Osteocyte (in vitro differentiated cells): ENCODE measurements around the gene SRSF2. TPM values are rescaled to one million over a fixed set of nuclear protein-coding genes. Genes with fewer than 3 reads are reported as not detected.

Source experiments
- DNase-seq: peaks from one replicate; pipeline ENCODE4 v3.0.0; 2021; ENCODE audit warnings: mixed read lengths; ENCODE audit not compliant: unreplicated experiment; ENCODE audit errors: extremely low spot score
- H3K27ac Mint-ChIP-seq: one replicate; pipeline ENCODE4 v1.8.0; 2021; ENCODE audit warnings: mild to moderate bottlenecking, mixed read lengths; ENCODE audit not compliant: unreplicated experiment
- H3K27me3 Mint-ChIP-seq: one replicate; pipeline ENCODE4 v1.8.0; 2021; ENCODE audit warnings: mixed read lengths; ENCODE audit not compliant: unreplicated experiment
- H3K36me3 Mint-ChIP-seq: one replicate; pipeline ENCODE4 v1.8.0; 2021; ENCODE audit warnings: mixed read lengths; ENCODE audit not compliant: unreplicated experiment
- H3K4me1 Mint-ChIP-seq: one replicate; pipeline ENCODE4 v1.8.0; 2021; ENCODE audit warnings: mixed read lengths; ENCODE audit not compliant: unreplicated experiment
- H3K4me3 Mint-ChIP-seq: one replicate; pipeline ENCODE4 v1.8.0; 2021; ENCODE audit warnings: mild to moderate bottlenecking, moderate library complexity, mixed read lengths; ENCODE audit not compliant: unreplicated experiment
- H3K9me3 Mint-ChIP-seq: one replicate; pipeline ENCODE4 v1.8.0; 2021; ENCODE audit warnings: mixed read lengths; ENCODE audit not compliant: unreplicated experiment
- CTCF ChIP-seq: fragments of 200-600 bp; sonication (generic); IDR thresholded peaks from 2 replicates; pipeline ENCODE4 v1.5.0; 2021; ENCODE audit warnings: antibody characterized with exemption, mild to moderate bottlenecking, moderate library complexity
- total RNA-seq: library from RNA; stranded (reverse); gene quantifications from 2 replicates; pipeline ENCODE4 v1.2.1, GENCODE V29; 2021

SRSF2 gene
- total RNA-seq, 1 donor from 2014 or later: 137 TPM

DNA sequence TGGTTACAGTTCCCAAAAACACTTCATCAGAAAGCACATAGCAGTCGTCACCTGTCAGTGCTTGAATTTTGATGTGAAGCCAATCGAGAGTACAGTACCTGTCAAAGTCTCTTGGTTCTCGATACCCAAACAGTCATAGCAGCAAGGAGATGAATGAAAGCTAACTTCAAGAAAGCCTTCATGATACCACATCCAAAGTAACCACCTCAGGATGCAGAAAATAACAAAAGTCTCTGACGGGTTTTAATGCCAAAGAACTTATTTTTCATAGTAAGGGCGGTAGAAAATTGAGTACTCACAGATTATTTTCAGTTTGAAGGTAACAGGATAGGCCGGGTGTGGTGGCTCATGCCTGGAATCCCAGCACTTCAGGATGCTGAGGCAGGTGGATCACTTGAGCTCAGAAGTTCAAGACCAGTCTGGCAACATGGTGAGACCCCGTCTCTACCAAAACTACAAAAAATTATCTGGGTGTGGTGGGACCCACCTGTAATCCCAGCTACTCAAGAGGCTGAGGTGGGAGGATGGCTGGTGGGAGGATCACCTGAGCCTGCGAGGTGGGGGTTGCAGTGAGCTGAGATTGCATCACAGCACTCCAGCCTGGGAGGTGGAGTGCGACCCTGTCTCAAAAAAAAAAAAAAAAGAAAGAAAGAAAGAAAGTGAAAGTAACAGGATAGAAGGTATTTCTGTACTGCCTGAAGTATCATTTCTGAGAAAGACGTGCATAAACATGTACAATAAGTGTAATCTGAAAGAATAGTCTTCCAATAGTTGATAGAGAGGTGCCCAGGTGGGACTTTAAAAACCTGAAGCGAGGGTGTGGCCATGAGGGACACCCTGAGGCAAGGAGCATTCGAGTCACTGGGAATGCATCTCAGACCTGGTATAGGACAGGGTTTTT, 16.2 kb upstream of the SRSF2 start:
- Mint-ChIP-seq H3K27ac (peak overlapping the region; percentile 63), H3K4me3 (no peak overlapping the region)

GRCh38 chr17:76752006-76752405, 14.9 kb upstream of the SRSF2 start:
- no peak overlapping the region for H3K27ac Mint-ChIP-seq
- peaks cover 11% of the 10 kb centered on the region for H3K36me3 Mint-ChIP-seq
- peaks cover 7% of the 10 kb centered on the region for H3K4me1 Mint-ChIP-seq
- no peak for DNase-seq
- no peaks in the 10 kb centered on the region for H3K27me3 Mint-ChIP-seq
- H3K4me3 Mint-ChIP-seq: no peak overlapping the region
- H3K9me3 Mint-ChIP-seq: no peaks in the 10 kb centered on the region
- no peak for TF ChIP-seq CTCF

More for the DNA sequence above, 16.2 kb upstream of the SRSF2 start:
- H3K9me3 Mint-ChIP-seq: no peaks in the 10 kb centered on the region
- H3K27me3 Mint-ChIP-seq: no peaks in the 10 kb centered on the region
- no peak for TF ChIP-seq CTCF
- H3K4me1 Mint-ChIP-seq: peaks cover 7% of the 10 kb centered on the region
- no peak for DNase-seq
- peaks cover 18% of the 10 kb centered on the region for H3K36me3 Mint-ChIP-seq

GRCh38 chr17:76751416-76751993, 14.4 kb upstream of the SRSF2 start:
- H3K4me1 Mint-ChIP-seq: peaks cover 7% of the 10 kb centered on the region
- no peak overlapping the region for H3K27ac Mint-ChIP-seq
- no peaks in the 10 kb centered on the region for H3K9me3 Mint-ChIP-seq
- no peaks in the 10 kb centered on the region for H3K27me3 Mint-ChIP-seq
- no peak for DNase-seq
- H3K36me3 Mint-ChIP-seq: peaks cover 10% of the 10 kb centered on the region
- H3K4me3 Mint-ChIP-seq: no peak overlapping the region
- TF ChIP-seq CTCF: no peak

DNA sequence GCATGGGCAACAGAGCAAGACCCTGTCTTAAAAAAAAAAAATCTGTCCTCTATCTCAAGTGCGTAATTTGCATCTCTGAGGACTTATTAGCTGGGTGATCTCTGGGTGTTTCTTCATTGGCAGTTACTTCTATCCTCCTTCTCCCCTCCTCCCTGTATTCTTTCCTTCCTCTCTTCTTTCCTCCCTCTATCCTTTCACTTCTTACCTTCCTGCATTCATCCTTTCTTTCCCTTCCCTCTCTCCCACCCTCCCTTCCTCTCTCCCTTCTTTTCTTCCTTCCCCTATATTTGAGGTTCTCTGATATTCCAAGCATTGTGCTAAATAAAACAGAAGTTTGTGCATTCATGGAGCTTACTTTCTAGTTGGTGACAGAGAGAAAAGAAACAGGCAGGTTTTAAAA, 11.5 kb upstream of the SRSF2 start:
- Mint-ChIP-seq H3K27me3 (no peaks in the 10 kb centered on the region), H3K36me3 (peaks cover 29% of the 10 kb centered on the region)

More for the DNA sequence above, 11.5 kb upstream of the SRSF2 start:
- no peak for TF ChIP-seq CTCF
- Mint-ChIP-seq H3K4me1 (peaks cover 6% of the 10 kb centered on the region), H3K27ac (no peak overlapping the region), H3K4me3 (no peak overlapping the region), H3K9me3 (no peaks in the 10 kb centered on the region)
- DNase-seq: no peak
